Measurements from ENCODE around the gene FPGS.

FPGS gene

DNA sequence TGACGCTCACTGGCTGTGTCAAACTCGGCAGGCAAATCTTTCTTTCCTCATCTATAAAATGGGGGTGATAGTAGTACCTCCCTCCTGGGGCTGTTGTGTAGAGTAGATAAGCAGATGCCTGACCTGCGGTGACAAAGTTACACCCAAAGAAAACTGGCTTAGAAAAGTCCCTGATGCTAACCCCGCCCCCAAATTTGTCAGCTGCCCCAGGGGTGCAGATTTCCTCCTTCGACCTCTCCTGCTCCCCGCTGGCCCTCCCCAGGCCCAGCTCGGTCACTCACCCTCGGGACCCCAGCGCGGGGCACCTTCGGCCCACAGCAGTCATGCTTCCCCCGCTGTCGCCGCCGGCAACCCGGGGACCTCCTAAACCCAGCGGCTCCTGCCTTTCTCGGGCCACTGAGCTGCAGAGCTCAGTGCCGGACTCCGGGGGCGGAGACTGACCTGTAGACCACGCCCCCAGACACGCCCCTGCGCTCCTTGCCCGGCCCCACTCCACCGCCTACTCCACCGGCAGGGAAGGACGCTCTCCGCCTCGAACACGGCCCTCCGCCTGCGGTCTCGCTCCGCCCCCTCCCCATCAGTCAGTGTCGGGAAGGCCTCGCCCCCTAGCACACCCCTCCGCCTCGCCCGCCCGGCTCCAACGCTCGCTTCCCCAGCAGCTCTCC lies 31.6 kb upstream of the FPGS start:
- no peaks in the 10 kb centered on the region for H3K79me2 ChIP-seq
- no peaks in the 10 kb centered on the region for H3K27me3 ChIP-seq (ENCODE audit: control insufficient read depth, insufficient read depth, low read length)
- no peak overlapping the region for H3K9ac ChIP-seq
- TF ChIP-seq, protein P1, sequence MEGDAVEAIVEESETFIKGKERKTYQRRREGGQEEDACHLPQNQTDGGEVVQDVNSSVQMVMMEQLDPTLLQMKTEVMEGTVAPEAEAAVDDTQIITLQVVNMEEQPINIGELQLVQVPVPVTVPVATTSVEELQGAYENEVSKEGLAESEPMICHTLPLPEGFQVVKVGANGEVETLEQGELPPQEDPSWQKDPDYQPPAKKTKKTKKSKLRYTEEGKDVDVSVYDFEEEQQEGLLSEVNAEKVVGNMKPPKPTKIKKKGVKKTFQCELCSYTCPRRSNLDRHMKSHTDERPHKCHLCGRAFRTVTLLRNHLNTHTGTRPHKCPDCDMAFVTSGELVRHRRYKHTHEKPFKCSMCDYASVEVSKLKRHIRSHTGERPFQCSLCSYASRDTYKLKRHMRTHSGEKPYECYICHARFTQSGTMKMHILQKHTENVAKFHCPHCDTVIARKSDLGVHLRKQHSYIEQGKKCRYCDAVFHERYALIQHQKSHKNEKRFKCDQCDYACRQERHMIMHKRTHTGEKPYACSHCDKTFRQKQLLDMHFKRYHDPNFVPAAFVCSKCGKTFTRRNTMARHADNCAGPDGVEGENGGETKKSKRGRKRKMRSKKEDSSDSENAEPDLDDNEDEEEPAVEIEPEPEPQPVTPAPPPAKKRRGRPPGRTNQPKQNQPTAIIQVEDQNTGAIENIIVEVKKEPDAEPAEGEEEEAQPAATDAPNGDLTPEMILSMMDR (IDR thresholded peaks at IDR 0.05): no peak
- peak overlapping the region; percentile 64 for H3K4me3 ChIP-seq (ENCODE audit: low read depth, low read length)
- peak overlapping the region; percentile 66 for H2AFZ ChIP-seq
- peak overlapping the region; percentile 62 for H3K27ac ChIP-seq
- no peaks in the 10 kb centered on the region for H3K4me1 ChIP-seq
- H3K4me2 ChIP-seq (ENCODE audit: low read length): peak overlapping the region; percentile 74
- H3K36me3 ChIP-seq (ENCODE audit: control insufficient read depth, insufficient read depth, low read length): no peaks in the 10 kb centered on the region
- H3K9me3 ChIP-seq (ENCODE audit: control insufficient read depth, low read length): no peaks in the 10 kb centered on the region

DNA sequence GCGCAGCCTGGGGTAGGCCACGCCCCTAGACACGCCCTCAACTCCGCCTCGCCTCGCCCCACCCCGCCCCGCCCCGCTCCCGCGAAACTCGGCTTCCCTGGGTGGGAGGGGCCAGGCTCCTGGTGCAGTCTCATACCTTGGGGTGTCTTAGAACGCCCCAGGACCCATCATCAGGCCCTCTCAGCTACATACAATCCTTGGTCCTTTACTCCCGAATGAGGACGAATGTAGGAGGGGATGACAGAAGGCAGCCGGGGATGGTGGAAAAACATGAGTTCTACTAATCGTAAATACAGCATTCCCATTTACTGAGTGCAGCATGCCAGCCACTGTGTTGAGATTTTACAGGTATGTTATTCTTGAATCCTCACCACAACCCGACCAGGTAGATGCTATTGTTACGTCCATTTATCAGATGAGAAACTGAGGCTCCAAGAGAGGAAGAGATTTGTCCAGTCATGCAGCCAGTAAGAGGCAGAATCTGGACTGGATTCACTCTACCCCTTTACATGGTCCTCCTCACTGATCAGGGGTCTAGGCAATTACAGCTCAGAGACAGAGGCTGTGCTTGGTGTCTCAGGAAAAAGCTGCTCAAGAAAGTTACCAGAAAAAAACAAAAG lies 31.0 kb upstream of the FPGS start:
- peak overlapping the region; percentile 74 for H3K4me2 ChIP-seq (ENCODE audit: low read length)
- H3K36me3 ChIP-seq (ENCODE audit: control insufficient read depth, insufficient read depth, low read length): no peaks in the 10 kb centered on the region
- H3K9me3 ChIP-seq (ENCODE audit: control insufficient read depth, low read length): no peaks in the 10 kb centered on the region
- H3K4me1 ChIP-seq: no peaks in the 10 kb centered on the region
- peak overlapping the region; percentile 64 for H3K4me3 ChIP-seq (ENCODE audit: low read depth, low read length)
- no peak overlapping the region for H3K27ac ChIP-seq
- H3K79me2 ChIP-seq: no peaks in the 10 kb centered on the region
- peak overlapping the region; percentile 66 for H2AFZ ChIP-seq
- no peak overlapping the region for H3K9ac ChIP-seq
- no peaks in the 10 kb centered on the region for H3K27me3 ChIP-seq (ENCODE audit: control insufficient read depth, insufficient read depth, low read length)
- TF ChIP-seq, protein P1 (IDR thresholded peaks at IDR 0.05): no peak

DNA sequence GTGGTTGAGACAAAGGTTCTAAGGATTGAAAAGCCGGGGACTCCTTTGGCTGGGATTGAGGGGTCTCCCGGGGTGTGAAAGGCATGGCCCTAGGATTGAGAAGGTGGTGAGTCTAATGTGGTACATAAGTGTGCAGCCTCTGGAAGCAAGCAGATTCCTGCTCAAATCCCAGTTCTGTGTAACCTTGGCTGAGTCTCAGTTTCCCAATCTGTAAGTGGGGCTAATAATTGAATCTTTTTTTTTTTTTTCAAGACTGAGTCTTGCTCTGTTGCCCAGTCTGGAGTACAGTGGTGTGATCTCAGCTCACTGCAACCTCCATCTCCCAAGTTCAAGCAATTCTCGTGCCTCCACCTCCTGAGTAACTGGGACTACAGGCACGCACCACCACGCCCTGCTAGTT lies 30.1 kb upstream of the FPGS start:
- Histone ChIP-seq H2AFZ (no peak overlapping the region), H3K9ac (no peak overlapping the region), H3K9me3 (ENCODE audit: control insufficient read depth, low read length) (no peaks in the 10 kb centered on the region), H3K27ac (no peak overlapping the region), H3K27me3 (ENCODE audit: control insufficient read depth, insufficient read depth, low read length) (no peaks in the 10 kb centered on the region), H3K79me2 (no peaks in the 10 kb centered on the region), H3K4me3 (ENCODE audit: low read depth, low read length) (no peak overlapping the region), H3K36me3 (ENCODE audit: control insufficient read depth, insufficient read depth, low read length) (no peaks in the 10 kb centered on the region), H3K4me1 (no peaks in the 10 kb centered on the region), H3K4me2 (ENCODE audit: low read length) (no peak overlapping the region)
- TF ChIP-seq, protein P1 (IDR thresholded peaks at IDR 0.05): no peak

DNA sequence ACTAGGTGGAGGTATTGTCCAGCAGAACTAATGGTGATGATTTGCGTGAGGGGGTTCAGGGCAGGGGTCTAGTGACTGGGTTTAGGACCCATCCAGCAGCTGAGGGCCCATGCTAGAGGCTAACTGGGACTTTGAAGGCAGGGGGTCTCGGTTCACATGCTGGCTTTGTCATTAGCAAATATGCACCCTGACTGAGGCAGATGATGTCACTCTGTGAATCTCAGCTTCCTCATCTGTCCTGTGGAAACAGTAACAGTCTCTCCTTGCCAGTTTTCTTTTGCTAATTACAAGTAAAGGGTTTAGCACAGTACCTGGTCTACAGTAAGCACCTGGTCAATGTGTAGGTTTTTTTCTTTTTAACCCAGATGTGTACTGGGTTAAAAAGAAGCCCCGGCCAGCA lies 29.4 kb upstream of the FPGS start:
- Histone ChIP-seq H3K79me2 (no peaks in the 10 kb centered on the region), H3K9me3 (ENCODE audit: control insufficient read depth, low read length) (no peaks in the 10 kb centered on the region), H3K4me2 (ENCODE audit: low read length) (no peak overlapping the region), H3K4me1 (no peaks in the 10 kb centered on the region), H3K27ac (no peak overlapping the region), H2AFZ (no peak overlapping the region), H3K36me3 (ENCODE audit: control insufficient read depth, insufficient read depth, low read length) (no peaks in the 10 kb centered on the region), H3K9ac (no peak overlapping the region), H3K4me3 (ENCODE audit: low read depth, low read length) (no peak overlapping the region), H3K27me3 (ENCODE audit: control insufficient read depth, insufficient read depth, low read length) (no peaks in the 10 kb centered on the region)
- TF ChIP-seq, protein P1 (IDR thresholded peaks at IDR 0.05): no peak

DNA sequence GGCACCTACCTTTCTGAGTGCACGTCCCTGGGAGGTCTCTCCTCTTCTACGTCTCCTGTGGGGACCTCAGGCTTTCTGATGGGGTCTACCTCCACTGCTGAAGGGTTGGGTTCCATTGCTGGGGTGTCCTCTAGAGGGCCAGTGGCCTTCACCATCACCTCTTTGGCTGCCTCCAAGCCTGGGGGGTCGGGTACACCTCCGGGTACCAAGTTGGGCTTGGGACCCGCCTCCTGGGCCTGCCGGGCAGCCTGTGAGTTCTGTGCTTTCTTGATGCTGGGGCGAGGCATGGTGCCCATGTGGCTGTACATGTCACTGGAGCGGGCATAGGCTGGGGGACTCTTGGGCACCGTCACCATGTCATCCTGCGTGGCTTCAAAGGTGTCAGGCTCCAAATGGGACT lies 28.7 kb upstream of the FPGS start:
- H3K4me2 ChIP-seq (ENCODE audit: low read length): no peak overlapping the region
- no peaks in the 10 kb centered on the region for H3K36me3 ChIP-seq (ENCODE audit: control insufficient read depth, insufficient read depth, low read length)
- no peaks in the 10 kb centered on the region for H3K27me3 ChIP-seq (ENCODE audit: control insufficient read depth, insufficient read depth, low read length)
- H3K27ac ChIP-seq: no peak overlapping the region
- no peak overlapping the region for H3K9ac ChIP-seq
- no peak overlapping the region for H2AFZ ChIP-seq
- no peaks in the 10 kb centered on the region for H3K4me1 ChIP-seq
- no peaks in the 10 kb centered on the region for H3K79me2 ChIP-seq
- no peak overlapping the region for H3K4me3 ChIP-seq (ENCODE audit: low read depth, low read length)
- TF ChIP-seq, protein P1 (IDR thresholded peaks at IDR 0.05): no peak
- H3K9me3 ChIP-seq (ENCODE audit: control insufficient read depth, low read length): no peaks in the 10 kb centered on the region

All from parathyroid adenoma (tissue), 2 donors.